GM13977 (cell line): ENCODE data around the gene SPINT4.
"Not testable (repeated sequence)": the region's sequence is repeated elsewhere in the genome, so short reads cannot be mapped to it uniquely, and the experiment has no call there.

Source experiments
- DNase-seq: peaks from one replicate; pipeline ENCODE4 v3.0.0; 2012; ENCODE audit warnings: low spot score
- in situ Hi-C: fragments of 300-500 bp; cut with MboI; formaldehyde crosslinking; loops from one replicate; pipeline ENCODE4 v1.12.0; 2022; ENCODE audit warnings: low sequenced_read_pairs, low pct_unique_long_range_greater_than_20kb, mixed read lengths, inconsistent platforms; ENCODE audit not compliant: unreplicated experiment
- TF ChIP-seq, protein P1 (sequence below): IDR thresholded peaks from 2 replicates; pipeline ENCODE4 v1.5.1; 2012; ENCODE audit warnings: mild to moderate bottlenecking, control low read depth; ENCODE audit not compliant: insufficient read depth; ENCODE audit errors: extremely low read depth, missing control alignments

SPINT4 gene

DNA sequence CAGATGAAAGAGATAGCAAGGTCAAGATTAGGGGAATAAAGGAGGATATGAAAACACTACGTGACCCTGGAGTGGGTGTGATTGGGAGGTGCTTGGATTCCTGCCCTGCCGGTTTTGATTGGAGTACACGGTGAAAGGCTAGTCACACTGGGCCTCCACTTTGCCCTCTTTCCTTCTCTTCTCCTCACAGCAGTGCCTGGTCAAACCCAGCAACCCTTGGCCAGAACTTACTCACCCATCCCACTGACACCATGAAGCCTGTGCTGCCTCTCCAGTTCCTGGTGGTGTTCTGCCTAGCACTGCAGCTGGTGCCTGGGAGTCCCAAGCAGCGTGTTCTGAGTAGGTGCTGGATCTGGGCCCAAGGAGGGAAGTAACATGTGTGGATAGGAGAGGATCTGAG, 20.3 kb upstream of the SPINT4 start, which contains the start of gene WFDC13:
Gene WFDC13 (plus strand): TSS at position 166 of the 400 bp plus-strand sequence. CDS start 86 bp downstream, at position 252.
- in situ Hi-C loops: no loop called here
- no peak for DNase-seq
- TF ChIP-seq, protein P1, sequence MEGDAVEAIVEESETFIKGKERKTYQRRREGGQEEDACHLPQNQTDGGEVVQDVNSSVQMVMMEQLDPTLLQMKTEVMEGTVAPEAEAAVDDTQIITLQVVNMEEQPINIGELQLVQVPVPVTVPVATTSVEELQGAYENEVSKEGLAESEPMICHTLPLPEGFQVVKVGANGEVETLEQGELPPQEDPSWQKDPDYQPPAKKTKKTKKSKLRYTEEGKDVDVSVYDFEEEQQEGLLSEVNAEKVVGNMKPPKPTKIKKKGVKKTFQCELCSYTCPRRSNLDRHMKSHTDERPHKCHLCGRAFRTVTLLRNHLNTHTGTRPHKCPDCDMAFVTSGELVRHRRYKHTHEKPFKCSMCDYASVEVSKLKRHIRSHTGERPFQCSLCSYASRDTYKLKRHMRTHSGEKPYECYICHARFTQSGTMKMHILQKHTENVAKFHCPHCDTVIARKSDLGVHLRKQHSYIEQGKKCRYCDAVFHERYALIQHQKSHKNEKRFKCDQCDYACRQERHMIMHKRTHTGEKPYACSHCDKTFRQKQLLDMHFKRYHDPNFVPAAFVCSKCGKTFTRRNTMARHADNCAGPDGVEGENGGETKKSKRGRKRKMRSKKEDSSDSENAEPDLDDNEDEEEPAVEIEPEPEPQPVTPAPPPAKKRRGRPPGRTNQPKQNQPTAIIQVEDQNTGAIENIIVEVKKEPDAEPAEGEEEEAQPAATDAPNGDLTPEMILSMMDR: no peak

DNA sequence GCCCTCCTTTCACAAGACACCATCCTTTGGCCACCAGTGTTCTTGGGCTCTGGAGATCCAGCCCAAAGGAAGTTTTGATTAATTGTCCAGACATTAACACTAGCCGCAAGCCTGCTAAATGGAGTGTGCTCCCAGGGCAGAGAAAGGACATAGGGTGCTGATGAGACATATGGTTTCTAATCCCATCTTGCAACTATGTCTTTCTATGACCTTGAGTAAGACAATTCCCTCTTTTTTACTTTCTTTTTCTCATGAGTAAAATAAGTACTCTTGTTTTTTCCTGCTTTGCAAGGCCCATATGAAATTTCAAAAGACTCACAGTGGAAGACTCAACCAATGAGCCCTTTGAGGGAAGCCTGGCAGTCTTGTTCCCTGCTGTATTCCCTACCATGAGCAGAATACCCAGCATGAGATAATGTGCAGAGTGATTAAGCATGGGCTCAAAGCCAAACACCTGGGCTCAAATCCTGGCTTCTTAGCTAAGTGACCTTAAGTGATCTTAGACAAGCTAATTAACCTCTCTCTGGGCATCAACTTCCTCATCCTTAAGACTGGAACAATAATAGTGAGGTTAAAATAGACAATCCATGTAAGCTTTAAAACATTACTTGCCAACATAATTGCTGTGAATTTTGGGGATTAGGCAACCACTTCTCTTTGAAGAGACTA, 17.0 kb upstream of the SPINT4 start, which contains the start of gene WFDC10B:
Gene WFDC10B (minus strand): TSS at position 51 of the 669 bp plus-strand sequence. CDS start 19,027 bp downstream, outside the sequence.
- in situ Hi-C loops: no loop called here
- TF ChIP-seq, protein P1: no peak
- no peak for DNase-seq

DNA sequence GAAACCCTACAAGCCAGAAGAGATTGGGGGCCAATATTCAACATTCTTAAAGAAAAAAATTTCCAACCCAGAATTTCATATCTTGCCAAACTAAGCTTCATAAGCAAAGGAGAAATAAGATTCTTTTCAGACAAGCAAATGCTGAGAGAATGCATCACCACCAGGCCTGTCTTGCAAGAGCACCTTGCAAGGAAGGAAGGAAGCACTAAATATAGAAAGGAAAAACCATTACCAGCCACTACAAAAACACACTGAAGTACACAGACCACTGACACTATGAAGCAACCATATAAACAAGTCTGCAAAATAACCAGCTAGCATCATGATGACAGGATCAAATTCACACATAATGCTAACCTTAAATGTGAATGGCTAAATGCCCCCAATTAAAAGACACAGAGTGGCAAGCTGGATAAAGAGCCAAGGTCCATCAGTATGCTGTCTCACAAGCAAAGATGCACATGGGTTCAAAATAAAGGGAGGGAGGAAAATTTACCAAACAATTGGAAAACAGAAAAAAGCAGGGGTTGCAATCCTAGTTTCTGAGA, 5.9 kb upstream of the SPINT4 start:
- in situ Hi-C loops, DNase-seq: not testable (repeated sequence)

DNA sequence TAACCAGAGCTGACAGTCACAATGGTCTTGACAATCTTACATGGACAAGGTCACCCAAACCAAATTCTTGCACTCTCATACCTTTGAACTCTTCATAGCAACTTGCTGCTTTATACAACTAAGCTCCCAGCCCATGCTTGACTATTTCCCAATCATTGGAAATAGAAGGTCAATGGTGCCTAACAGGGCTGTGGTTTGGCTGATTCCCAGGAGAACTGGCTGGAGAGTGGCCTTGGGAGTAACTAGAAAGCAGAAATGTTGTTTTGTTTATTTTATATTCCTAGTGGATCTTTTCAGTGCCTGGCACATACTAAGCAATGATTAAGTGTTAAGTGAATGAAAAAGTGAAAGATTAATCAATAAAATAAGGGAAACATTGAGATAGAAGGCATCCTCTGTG, 3.0 kb downstream of the SPINT4 start:
- TF ChIP-seq, protein P1: no peak
- DNase-seq: no peak
- in situ Hi-C loops: no loop called here

DNA sequence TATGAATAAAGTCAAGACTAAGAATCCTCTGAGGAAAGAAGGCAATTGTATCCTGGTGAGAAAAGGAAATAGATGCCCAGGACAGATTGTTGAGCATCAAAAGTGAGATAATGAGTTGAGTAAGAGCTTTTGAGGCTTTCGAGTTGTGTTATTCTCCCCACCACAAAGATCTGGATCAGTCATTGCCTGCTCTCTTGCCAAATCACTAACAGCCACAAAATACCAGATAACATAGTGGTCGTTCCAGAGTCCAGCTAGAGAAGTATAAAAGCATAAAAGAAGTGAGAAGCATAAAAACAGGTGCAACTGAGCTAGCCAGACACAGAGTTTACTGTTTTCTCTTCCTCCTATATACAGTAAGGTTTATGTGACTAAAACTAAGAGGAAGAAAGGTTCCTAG, 4.9 kb downstream of the SPINT4 start:
- in situ Hi-C loops: no loop called here
- TF ChIP-seq, protein P1: no peak
- peak; percentile 12 for DNase-seq

DNA sequence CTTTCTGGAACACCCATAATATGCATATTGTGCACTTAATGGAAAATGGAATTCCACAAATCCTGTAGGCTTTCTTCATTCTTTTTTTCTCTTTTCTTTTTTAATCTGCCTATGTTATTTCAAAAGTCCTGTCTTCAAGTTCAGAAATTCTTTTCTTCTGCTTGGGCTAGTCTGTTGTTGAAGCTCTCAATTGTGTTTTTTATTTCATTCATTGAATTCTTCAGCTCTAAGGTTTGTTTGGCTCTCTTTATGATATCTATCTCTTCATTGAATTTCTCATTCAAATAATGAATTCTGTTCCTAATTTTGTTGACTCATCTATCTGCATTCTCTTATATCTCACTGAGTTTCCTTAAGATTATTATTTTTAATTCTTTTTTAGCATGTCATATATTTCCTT, 10.1 kb downstream of the SPINT4 start:
- DNase-seq: no peak
- in situ Hi-C loops: no loop called here
- TF ChIP-seq, protein P1: no peak

DNA sequence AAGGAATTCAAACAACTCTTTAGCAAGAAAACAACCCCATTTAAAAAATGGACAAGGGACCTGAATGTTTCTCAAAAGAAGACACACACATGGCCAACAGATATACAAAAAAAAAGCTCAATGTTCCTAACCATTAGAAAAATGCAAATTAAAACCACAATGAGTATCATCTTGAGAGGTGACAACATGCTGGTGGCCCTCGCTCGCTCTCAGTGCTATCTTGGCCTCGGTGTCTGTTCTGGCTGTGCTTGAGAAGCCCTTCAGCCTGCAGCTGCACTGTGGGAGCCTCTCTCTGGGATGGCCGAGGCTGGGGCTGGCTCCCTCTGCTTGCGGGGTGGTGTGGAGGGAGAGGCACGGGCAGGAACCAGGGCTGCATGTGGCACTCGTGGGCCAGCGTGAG, 13.4 kb downstream of the SPINT4 start:
- in situ Hi-C loops: no loop called here
- TF ChIP-seq, protein P1: no peak
- DNase-seq: no peak
